ENCODE data around the gene LHFPL3.

LHFPL3 gene

DNA sequence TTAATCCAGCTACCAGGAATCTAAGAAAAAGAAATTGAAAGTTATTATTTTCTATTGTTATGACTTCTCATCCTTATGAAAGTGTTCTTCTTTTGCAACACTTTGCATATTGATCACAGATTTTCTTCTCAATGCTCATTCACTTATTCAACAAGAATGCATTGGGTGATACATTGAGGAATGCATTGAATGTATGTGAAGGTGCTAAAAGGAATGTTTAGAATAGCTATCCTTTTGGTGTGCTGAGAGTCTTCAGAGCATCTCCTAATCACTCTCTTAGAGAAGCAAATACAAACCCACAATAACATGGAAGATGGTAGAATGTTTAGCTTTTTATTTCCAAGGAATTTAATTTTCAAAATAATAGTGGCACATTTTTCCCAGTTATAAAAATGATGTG, 563.5 kb downstream of the LHFPL3 start:
- Histone ChIP-seq H2BK5ac (ENCODE audit: low read depth, low read length, poor library complexity, severe bottlenecking) (no peak overlapping the region), H3K18ac (ENCODE audit: low read depth in 1 of 2, low read length in 2 of 2) (no peak overlapping the region), H3K9me3 (ENCODE audit: control insufficient read depth, low read length) (no peaks in the 10 kb centered on the region), H3K27ac (ENCODE audit: low read length, poor library complexity, severe bottlenecking) (no peak overlapping the region), H3K23ac (ENCODE audit: low read length in 2 of 2) (no peak overlapping the region), H3K4me3 (ENCODE audit: insufficient read depth in 1 of 2, low read depth in 1 of 2, low read length in 2 of 2) (no peak overlapping the region), H2AK5ac (ENCODE audit: low read length, severe bottlenecking) (no peak overlapping the region), H3K9ac (ENCODE audit: low read length) (no peak overlapping the region), H4K91ac (ENCODE audit: low read length) (no peak overlapping the region), H3K36me3 (ENCODE audit: control insufficient read depth in 1 of 2, insufficient read depth in 2 of 2, low read depth in 1 of 2, low read length in 2 of 2) (no peaks in the 10 kb centered on the region), H2BK15ac (ENCODE audit: low read depth, poor library complexity, severe bottlenecking) (no peak overlapping the region), H2AFZ (ENCODE audit: low read depth, low read length) (no peak overlapping the region), H3K14ac (ENCODE audit: low read length in 2 of 2) (no peak overlapping the region), H3K4me2 (ENCODE audit: low read length, poor library complexity, severe bottlenecking) (no peak overlapping the region), H4K8ac (ENCODE audit: low read length) (no peak overlapping the region), H3K79me1 (replicated peaks; ENCODE audit: low read length, poor library complexity, severe bottlenecking) (no peaks in the 10 kb centered on the region), H3K4ac (ENCODE audit: low read depth in 1 of 2, low read length in 2 of 2) (no peak overlapping the region), H3K4me1 (ENCODE audit: control insufficient read depth, insufficient read depth, low read depth, low read length) (no peaks in the 10 kb centered on the region), H2BK12ac (ENCODE audit: low read length in 2 of 2) (no peak overlapping the region), H2BK120ac (ENCODE audit: low read depth, low read length) (no peak overlapping the region), H3K27me3 (ENCODE audit: control insufficient read depth in 1 of 2, insufficient read depth in 1 of 2, low read length in 2 of 2) (peaks cover 19 to 86% of the 10 kb centered on the region in 2 experiments)
- no peak for DNase-seq

DNA sequence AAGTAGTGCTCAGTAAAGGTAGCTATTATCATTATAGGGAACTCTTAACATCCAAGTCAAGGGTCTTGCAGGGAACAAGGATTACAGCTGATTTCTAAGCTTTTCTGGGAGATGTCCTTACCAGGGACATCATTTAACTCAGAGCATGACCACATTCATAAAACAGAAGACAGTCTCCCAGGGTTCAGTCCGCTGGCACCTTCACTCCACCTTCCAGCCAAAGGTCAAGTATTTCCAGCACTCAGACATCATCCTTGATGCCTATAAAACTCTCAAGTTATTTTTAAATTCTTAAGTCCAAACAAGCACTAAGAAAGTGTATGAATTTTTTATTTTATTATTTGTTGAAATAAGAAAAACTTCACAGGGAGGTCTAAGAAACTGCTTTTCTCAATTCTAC, 565.9 kb downstream of the LHFPL3 start:
- H2BK12ac ChIP-seq (ENCODE audit: low read length in 2 of 2), result no peak overlapping the region
- H2BK120ac ChIP-seq (ENCODE audit: low read depth, low read length), result no peak overlapping the region
- H3K4me3 ChIP-seq (ENCODE audit: insufficient read depth in 1 of 2, low read depth in 1 of 2, low read length in 2 of 2), result no peak overlapping the region
- H3K27ac ChIP-seq (ENCODE audit: low read length, poor library complexity, severe bottlenecking), result no peak overlapping the region
- peaks cover 6 to 78% of the 10 kb centered on the region in 2 experiments for H3K27me3 ChIP-seq (ENCODE audit: control insufficient read depth in 1 of 2, insufficient read depth in 1 of 2, low read length in 2 of 2)
- no peaks in the 10 kb centered on the region for H3K4me1 ChIP-seq (ENCODE audit: control insufficient read depth, insufficient read depth, low read depth, low read length)
- H3K79me1 ChIP-seq (replicated peaks; ENCODE audit: low read length, poor library complexity, severe bottlenecking), result no peaks in the 10 kb centered on the region
- H2BK5ac ChIP-seq (ENCODE audit: low read depth, low read length, poor library complexity, severe bottlenecking), result no peak overlapping the region
- H3K9ac ChIP-seq (ENCODE audit: low read length), result no peak overlapping the region
- no peaks in the 10 kb centered on the region for H3K9me3 ChIP-seq (ENCODE audit: control insufficient read depth, low read length)
- no peak overlapping the region for H4K91ac ChIP-seq (ENCODE audit: low read length)
- H4K8ac ChIP-seq (ENCODE audit: low read length), result no peak overlapping the region
- 93% methylated on average over 1 of the region's 1 CpG for WGBS
- no peak overlapping the region for H3K4ac ChIP-seq (ENCODE audit: low read depth in 1 of 2, low read length in 2 of 2)
- H3K14ac ChIP-seq (ENCODE audit: low read length in 2 of 2), result no peak overlapping the region
- H3K4me2 ChIP-seq (ENCODE audit: low read length, poor library complexity, severe bottlenecking), result no peak overlapping the region
- no peak overlapping the region for H3K23ac ChIP-seq (ENCODE audit: low read length in 2 of 2)
- no peaks in the 10 kb centered on the region for H3K36me3 ChIP-seq (ENCODE audit: control insufficient read depth in 1 of 2, insufficient read depth in 2 of 2, low read depth in 1 of 2, low read length in 2 of 2)
- no peak overlapping the region for H3K18ac ChIP-seq (ENCODE audit: low read depth in 1 of 2, low read length in 2 of 2)
- no peak for DNase-seq
- H2BK15ac ChIP-seq (ENCODE audit: low read depth, poor library complexity, severe bottlenecking), result no peak overlapping the region
- no peak overlapping the region for H2AK5ac ChIP-seq (ENCODE audit: low read length, severe bottlenecking)
- H2AFZ ChIP-seq (ENCODE audit: low read depth, low read length), result no peak overlapping the region

DNA sequence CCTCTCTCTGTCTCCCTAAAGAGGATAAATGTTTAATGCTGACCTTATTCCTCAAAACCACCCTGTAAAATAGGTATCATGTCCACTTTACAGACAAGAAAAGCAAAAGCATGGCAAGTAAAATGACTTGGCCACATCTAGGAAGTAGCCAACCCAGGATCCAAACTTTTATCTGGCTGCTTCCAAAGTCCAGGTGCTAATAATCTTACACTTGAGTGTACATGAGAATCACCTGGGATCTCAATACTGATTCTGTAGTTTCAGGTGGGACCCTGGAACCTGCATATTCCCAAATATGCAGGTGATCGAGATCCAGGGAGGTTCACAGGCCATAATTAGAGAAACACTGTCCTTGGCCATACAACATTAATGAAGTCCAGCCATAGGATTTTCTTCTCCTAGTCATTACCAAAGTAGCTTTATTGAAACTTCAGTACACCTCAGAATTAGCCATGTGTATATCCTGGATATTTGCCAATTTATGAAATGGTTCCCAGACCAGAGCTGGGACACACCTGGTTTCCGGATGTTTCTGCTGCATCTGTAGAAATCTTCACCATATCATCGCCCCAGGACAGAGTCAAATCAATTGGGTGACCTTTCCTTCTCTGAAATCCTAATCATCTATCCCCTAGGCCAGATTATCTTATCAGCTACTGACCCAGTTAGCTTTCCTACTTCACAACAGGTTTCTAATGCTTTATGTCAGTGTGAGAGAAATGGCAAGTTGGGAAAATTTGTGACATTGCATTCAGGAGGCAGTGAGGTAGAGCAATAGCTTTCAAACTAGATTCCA, 566.5 kb downstream of the LHFPL3 start:
- Histone ChIP-seq H3K9me3 (ENCODE audit: control insufficient read depth, low read length) (no peaks in the 10 kb centered on the region), H3K4me2 (ENCODE audit: low read length, poor library complexity, severe bottlenecking) (no peak overlapping the region), H4K91ac (ENCODE audit: low read length) (no peak overlapping the region), H3K18ac (ENCODE audit: low read depth in 1 of 2, low read length in 2 of 2) (no peak overlapping the region), H4K8ac (ENCODE audit: low read length) (no peak overlapping the region), H3K9ac (ENCODE audit: low read length) (no peak overlapping the region), H2BK15ac (ENCODE audit: low read depth, poor library complexity, severe bottlenecking) (no peak overlapping the region), H3K4me1 (ENCODE audit: control insufficient read depth, insufficient read depth, low read depth, low read length) (no peaks in the 10 kb centered on the region), H3K14ac (ENCODE audit: low read length in 2 of 2) (no peak overlapping the region), H3K36me3 (ENCODE audit: control insufficient read depth in 1 of 2, insufficient read depth in 2 of 2, low read depth in 1 of 2, low read length in 2 of 2) (no peaks in the 10 kb centered on the region), H3K4ac (ENCODE audit: low read depth in 1 of 2, low read length in 2 of 2) (no peak overlapping the region), H3K79me1 (replicated peaks; ENCODE audit: low read length, poor library complexity, severe bottlenecking) (no peaks in the 10 kb centered on the region), H3K27me3 (ENCODE audit: control insufficient read depth in 1 of 2, insufficient read depth in 1 of 2, low read length in 2 of 2) (peaks cover 6 to 78% of the 10 kb centered on the region in 2 experiments), H3K27ac (ENCODE audit: low read length, poor library complexity, severe bottlenecking) (no peak overlapping the region), H2BK5ac (ENCODE audit: low read depth, low read length, poor library complexity, severe bottlenecking) (no peak overlapping the region), H3K4me3 (ENCODE audit: insufficient read depth in 1 of 2, low read depth in 1 of 2, low read length in 2 of 2) (no peak overlapping the region), H2BK120ac (ENCODE audit: low read depth, low read length) (no peak overlapping the region), H2AK5ac (ENCODE audit: low read length, severe bottlenecking) (no peak overlapping the region), H3K23ac (ENCODE audit: low read length in 2 of 2) (no peak overlapping the region), H2BK12ac (ENCODE audit: low read length in 2 of 2) (no peak overlapping the region), H2AFZ (ENCODE audit: low read depth, low read length) (no peak overlapping the region)
- 85% methylated on average over 3 of the region's 3 CpGs for WGBS
- no peak for DNase-seq

DNA sequence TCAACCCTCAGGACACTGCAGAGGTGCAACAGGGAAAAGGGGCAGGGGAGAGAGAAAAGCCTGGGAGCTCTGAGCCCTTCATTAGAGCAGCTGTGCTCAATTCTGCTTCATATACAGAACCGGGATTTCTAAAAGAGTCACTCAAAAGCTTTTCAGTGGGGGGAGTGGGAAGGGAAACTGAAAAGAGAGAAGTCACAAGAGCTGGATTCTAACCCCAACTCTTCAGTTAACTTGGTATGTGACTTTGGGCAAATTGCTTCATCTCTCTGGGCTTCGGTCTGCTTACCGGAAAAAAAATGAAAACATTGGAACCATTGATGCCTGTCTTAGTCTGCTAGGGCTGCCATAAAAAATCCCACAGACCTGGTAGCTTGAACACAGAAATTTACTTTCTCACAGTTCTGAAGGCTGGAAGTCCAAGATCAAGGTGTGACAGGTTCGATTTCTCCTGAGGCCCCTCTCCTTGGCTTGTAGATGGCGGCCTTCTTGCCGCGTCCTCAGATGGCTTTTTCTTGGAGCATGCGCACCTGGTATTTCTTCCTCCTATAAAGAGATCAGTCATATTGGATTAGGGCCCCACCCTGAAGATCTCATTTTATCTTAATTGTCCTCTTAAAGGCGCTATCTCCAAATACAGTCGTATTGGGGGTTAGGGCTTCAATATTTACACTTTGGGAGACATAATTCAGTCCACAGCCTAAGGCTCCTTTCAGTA, 567.3 kb downstream of the LHFPL3 start:
- no peak overlapping the region for H2AFZ ChIP-seq (ENCODE audit: low read depth, low read length)
- no peak overlapping the region for H3K4ac ChIP-seq (ENCODE audit: low read depth in 1 of 2, low read length in 2 of 2)
- DNase-seq, result no peak
- no peak overlapping the region for H3K18ac ChIP-seq (ENCODE audit: low read depth in 1 of 2, low read length in 2 of 2)
- H3K27ac ChIP-seq (ENCODE audit: low read length, poor library complexity, severe bottlenecking), result no peak overlapping the region
- H3K14ac ChIP-seq (ENCODE audit: low read length in 2 of 2), result no peak overlapping the region
- peaks cover 6 to 78% of the 10 kb centered on the region in 2 experiments for H3K27me3 ChIP-seq (ENCODE audit: control insufficient read depth in 1 of 2, insufficient read depth in 1 of 2, low read length in 2 of 2)
- no peak overlapping the region for H2BK15ac ChIP-seq (ENCODE audit: low read depth, poor library complexity, severe bottlenecking)
- no peaks in the 10 kb centered on the region for H3K4me1 ChIP-seq (ENCODE audit: control insufficient read depth, insufficient read depth, low read depth, low read length)
- H4K8ac ChIP-seq (ENCODE audit: low read length), result no peak overlapping the region
- no peak overlapping the region for H2AK5ac ChIP-seq (ENCODE audit: low read length, severe bottlenecking)
- H2BK120ac ChIP-seq (ENCODE audit: low read depth, low read length), result no peak overlapping the region
- H4K91ac ChIP-seq (ENCODE audit: low read length), result no peak overlapping the region
- no peaks in the 10 kb centered on the region for H3K36me3 ChIP-seq (ENCODE audit: control insufficient read depth in 1 of 2, insufficient read depth in 2 of 2, low read depth in 1 of 2, low read length in 2 of 2)
- no peak overlapping the region for H3K9ac ChIP-seq (ENCODE audit: low read length)
- H3K79me1 ChIP-seq (replicated peaks; ENCODE audit: low read length, poor library complexity, severe bottlenecking), result no peaks in the 10 kb centered on the region
- H3K23ac ChIP-seq (ENCODE audit: low read length in 2 of 2), result no peak overlapping the region
- no peak overlapping the region for H3K4me3 ChIP-seq (ENCODE audit: insufficient read depth in 1 of 2, low read depth in 1 of 2, low read length in 2 of 2)
- H3K9me3 ChIP-seq (ENCODE audit: control insufficient read depth, low read length), result no peaks in the 10 kb centered on the region
- H2BK12ac ChIP-seq (ENCODE audit: low read length in 2 of 2), result no peak overlapping the region
- H3K4me2 ChIP-seq (ENCODE audit: low read length, poor library complexity, severe bottlenecking), result no peak overlapping the region
- no peak overlapping the region for H2BK5ac ChIP-seq (ENCODE audit: low read depth, low read length, poor library complexity, severe bottlenecking)
- 89% methylated on average over 10 of the region's 10 CpGs for WGBS
